Stimulated activated CD8-positive, alpha-beta memory T cell treated with anti-CD3 and anti-CD28 coated beads, Interleukin-4, amount 100 ng/mL, for 1 hour (primary cell): Measurements from ENCODE around the gene CRYGD.
"Not testable (repeated sequence)": the region's sequence is repeated elsewhere in the genome, so short reads cannot be mapped to it uniquely, and the experiment has no call there.

Experiments
- DNase-seq, 2 donors: peaks; one replicate each; pipeline ENCODE4 v3.0.0-alpha.2; 2020; ENCODE audit warnings: low read depth in 2 of 2, low spot score in 1 of 2

Gene CRYGD

DNA sequence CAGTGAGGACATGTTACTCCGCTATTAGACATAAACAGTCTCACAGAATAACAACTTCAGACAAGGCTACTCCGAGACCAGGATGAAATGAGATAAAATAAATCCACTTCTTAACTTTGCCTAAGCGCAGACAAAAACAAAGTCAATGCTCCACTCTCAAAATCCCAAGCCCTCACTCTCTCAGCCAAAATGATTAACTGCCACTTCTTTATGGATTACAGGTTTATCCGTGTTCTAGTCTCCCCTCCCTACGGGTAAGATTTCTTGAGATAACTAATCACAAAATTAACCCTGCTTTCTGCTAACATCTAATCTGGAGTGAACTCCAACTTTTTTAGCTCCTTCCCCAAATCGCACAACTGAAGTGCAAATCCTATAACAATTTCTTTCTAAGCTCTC is 6.4 kb upstream of the CRYGD start:
- DNase-seq, result no peak

DNA sequence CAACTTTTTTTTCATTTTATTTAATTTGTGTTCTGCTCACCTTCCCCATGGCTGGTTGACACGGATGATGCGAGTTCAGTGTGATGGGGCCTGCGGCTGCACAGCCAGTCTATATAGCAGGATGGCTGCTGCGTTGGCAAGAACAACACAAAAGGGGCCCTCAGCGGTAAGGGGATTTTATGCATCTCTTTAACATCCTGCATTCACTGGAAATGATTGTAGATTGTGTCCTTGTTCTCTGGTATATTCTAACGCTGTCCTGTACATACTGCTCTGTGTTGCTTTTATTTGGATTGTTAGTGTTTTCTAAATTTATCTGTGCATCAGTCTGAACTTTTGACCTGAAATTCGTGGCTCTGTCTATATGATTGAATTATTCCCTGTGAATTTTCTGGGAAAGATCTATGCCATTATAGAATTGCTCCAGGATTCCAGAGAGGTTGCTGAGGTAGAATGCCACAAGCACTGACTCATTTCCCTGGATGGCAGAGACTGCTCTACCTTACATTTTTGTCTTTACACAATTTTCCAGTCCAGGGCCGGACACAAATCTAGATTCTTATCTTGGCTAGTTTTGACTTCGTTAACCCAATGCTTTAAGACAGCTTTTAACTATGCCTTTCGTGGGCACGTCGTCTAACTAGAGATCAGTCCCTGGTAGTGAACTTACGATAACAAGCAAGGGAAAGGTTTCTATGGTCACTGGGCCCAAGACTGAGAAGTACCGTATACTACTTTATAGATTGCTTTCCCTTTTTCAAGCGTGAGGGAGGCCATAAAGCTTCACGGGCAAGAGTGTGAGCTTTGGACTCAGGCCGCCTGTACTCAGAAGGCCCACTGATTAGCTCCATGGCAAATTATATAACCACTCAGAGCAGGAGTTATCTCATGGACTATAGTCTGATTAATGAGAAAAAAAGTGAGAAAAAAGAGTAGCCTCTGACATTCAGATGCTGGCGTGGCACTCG is 5.7 kb upstream of the CRYGD start, which contains the start of gene CRYGC:
TSS of gene CRYGC (minus strand) at position 85 of the 968 bp plus-strand sequence. CDS start at position 49, 36 bp downstream.
- DNase-seq, result no peak

DNA sequence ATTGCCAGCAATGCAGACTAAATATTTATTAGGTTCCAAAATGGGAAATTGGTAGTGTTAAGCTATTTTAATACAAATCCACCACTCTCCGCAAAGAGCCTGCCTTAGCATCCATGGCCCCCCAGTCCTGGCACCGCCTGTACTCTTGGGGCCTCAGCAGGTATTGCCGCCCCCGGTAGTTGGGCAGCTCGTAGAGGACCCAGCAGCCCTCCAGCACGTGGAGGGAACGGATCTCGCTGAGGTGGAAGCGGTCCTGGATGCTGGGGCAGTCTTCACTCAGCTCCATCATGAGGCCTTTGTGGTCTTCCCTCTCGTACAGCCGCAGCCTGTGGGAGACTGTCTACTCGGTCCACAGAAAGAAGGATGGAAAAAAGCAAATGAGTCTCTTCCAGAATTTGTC is 3.8 kb upstream of the CRYGD start:
- no peak for DNase-seq

DNA sequence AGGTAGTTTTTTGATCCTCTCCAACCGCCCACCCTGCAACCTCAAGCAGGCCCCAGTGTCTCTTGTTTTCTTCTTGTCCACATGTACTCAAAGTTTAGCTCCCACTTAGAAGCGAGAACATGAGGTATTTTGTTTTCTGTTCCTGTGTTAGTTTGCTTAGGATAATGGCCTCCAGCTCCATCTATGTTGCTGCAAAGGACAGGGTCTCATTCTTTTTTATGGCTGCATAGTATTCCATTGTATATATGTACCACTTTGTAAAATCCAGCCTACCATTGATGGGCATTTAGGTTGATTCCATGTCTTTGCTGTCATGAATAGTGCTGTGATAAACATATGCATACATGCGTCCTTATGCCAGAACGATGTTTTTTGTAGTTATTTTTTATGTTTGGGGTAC is 2.8 kb upstream of the CRYGD start:
- DNase-seq, result no peak

DNA sequence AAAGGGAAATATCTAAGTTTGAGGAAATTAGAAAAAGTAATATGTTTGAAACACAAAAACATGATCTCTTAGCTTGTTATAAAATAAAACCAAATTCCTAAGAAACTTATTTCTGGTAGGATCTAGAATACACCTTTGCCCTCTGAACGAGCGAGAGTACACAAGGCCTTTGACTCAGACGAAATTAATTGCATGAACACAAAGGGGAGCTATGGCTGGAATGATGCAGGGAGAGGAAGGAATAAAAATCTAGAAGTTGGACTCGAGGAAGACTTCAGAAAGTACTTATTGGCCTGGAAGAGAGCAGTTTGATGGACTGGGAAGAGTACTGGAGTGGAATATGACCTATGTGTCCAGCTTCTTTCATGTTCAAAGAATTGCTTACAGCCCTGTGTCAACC is 927 bp upstream of the CRYGD start:
- DNase-seq, result no peak

DNA sequence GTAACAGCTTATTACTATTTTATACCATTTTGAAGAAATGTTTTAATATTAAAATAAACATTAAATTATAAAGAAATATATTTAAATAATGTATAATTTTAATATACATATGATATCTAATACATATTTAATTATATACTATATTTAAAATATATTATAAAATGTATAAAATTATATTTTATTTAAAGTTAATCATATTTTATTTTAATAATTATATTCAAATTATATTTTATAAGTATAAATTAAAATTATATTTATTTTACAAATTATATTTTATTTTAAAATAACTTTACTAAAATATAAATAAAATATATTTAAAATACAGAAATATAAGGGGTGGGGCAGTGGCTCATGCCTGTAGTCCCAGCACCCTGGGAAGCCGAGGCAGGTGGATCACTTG is 2.1 kb downstream of the CRYGD start:
- no peak for DNase-seq

DNA sequence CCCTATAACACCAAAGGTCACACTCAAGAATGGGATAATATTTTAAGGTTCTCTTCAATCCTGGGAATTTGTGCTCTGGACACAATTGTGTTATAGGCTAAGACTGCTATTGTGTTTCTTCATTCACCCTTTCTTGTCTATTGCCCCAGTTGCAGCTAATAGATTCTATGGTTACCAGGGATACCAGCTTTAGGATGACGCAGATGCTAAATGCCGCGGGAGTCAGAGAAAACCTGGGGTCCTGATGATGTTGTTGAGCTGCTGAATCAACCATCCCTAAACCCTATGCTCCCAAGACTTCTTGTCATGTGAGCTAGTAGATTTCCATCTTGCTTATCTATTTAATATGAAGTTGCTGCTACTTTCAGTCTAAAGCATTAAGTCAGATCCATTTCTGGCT is 5.4 kb downstream of the CRYGD start:
- no peak for DNase-seq

DNA sequence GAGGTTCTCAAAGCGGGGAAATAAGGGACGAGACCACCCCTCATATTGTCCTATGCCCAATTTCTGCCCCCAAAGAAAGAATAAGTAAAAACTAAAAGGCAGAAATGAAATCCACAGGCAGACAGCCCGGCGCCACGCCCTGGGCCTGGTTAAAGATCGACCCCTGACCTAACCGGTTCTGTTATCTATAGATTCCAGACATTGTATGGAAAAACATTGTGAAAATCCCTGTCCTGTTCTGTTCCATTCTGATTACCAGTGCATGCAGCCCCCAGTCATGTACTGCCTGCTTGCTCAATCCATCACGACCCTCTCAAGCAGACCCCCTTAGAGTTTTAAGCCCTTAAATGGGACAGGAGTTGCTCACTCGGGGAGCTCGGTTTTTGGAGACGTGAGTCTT is 6.9 kb downstream of the CRYGD start:
- not testable (repeated sequence) for DNase-seq

DNA sequence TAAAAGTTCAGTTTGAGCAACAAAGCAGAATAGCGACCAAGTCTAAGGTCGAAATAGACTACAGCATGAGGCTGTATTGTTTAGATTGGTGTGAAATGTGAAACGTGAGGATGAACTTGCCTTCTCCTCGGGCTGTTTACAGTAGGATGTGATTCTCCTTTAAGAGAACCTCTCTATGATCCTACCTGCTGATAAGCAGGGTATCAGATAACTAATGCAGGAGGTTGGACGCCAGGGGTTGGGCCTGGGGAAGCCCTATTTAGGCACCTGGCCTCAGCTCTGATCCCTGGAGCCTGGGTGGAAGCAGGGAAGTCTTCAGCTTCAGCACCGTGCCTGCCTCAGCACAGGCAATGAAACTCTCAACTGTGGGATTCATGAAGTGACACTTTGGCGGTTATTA is 11.4 kb downstream of the CRYGD start:
- DNase-seq, result no peak

DNA sequence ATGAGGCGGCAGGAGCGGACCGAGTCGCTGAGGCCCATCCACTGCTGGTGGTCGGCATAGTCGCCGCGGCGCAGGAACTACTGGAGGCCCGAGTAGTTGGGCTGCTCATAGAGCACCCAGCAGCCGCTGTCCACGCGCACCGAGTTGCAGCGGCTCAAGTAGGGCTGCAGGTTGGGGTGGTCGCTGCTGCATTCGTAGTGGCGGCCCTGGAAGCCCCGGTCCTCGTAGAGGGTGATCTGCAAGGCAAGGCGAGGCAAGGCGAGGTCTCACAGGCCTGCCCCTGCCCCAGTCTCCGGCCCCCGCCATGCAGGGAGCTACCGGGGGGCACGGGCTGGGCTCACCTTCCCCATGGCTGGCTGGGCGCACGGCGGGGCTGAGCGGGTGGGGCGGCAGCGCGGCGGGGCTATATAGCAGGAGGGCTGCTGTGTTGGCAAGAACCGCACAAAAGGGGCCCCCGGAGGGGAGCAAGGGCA is 12.0 kb downstream of the CRYGD start:
- not testable (repeated sequence) for DNase-seq

DNA sequence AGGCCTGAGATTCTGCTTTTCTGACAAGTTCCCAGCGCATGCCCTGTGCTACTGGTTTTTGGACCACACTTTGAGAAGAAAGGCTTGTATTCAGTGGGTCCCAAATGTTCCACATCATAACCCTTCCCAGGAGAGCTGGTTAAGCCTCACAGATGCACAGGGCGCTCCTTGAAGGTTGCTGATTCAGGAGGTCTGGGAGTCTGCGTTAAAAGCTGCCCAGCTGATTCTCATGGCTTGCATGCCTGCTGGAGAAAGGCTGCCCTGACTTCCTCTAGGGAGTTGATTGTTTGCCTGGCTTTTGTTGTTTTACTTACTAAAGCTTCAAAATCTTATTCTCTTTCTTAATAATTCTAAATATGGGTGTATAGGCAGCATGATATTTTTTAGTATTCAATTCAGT is 20.7 kb downstream of the CRYGD start:
- DNase-seq, result no peak

DNA sequence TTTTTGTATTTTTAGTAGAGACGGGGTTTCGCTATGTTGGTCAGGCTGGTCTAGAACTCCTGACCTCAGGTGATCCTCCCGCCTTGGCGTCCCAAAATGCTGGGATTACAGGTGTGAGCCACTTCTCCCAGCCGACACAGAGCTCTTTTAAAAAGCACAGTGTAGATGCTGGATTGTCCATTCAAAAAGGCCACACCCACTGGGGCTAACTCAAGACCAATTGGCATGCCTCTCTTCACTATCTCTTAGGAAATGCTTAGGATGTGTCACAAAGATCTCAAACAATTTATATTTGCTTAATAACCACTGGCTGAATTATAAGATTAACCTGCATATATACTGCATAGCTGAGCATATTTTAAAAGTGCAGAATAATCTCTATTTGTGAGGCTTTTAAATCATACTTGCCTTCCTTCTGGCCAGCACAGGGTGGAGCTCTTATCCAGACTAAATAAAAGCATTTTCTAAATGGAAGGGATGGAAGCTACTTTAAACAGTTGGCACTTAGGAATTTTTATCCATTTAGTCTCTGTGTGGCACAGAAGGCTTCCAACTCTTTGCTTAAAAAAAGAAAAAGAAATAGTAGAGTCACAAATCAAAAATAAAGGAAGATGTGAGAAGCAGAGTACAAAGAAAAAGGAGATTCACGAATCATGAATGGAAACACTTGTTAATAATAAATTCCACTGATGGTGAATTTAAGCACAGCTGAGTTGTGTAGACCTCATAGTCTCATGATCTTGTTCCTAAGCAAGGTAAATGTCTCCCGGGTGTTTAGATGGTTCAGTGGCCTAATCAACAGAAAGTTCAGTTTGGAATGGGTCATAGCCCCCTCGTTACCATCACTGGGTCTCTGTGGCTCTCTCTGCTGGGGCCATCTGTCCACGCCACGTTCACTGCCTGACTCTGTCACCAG is 22.4 kb downstream of the CRYGD start:
- DNase-seq, result no peak

DNA sequence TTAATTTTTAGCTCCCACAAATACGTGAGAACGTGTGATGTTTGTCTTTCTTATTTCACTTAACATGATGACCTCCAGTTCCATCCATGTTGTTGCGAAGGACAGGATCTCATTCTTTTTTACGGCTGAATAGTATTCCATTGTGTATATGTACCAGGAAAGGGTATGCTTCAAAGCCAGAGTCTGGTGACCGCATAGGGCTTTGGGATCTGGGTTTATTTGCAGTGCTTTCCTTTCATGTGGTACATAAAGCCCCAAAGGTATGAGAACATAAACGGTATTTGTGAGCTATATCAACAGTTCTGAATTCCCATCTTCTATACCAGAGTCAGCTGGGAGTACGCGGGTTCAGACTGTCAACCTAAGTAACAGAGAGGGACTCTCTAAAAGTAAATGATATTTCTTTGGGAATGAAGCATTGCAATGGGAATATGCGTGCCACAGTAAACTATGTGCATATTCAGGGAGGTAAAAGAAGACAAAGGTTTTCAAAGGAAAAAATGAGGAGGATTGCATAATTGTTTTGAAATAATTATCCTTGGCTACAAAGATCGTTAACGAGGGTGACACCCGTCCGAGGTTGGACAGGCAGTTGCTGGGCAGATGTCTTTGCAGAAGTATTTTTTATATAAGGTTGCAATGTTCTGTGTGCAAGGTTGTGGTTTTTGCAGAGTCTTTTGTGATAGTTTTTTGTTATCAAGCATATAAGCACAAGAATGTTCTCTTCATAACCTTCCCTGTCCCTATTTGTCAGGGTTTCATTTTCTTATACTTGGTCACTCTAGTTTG is 24.4 kb downstream of the CRYGD start:
- DNase-seq, result no peak

DNA sequence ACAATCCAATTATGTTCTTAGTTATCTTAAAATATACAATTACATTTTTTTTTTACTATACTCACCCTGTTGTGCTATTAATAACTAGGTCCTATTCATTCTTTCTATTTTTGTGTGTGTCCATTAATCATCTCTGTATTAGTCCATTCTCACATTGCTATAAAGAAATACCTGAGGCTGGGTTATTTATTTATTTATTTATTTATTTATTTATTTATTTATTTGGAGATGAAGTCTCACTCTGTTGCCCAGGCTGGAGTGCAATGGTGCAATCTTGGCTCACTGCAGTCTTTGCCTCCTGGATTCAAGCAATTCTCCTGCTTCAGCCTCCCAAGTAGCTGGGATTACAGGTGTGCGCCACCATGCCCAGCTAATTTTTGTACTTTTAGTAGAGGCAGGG is 25.6 kb downstream of the CRYGD start:
- DNase-seq, result not testable (repeated sequence)

DNA sequence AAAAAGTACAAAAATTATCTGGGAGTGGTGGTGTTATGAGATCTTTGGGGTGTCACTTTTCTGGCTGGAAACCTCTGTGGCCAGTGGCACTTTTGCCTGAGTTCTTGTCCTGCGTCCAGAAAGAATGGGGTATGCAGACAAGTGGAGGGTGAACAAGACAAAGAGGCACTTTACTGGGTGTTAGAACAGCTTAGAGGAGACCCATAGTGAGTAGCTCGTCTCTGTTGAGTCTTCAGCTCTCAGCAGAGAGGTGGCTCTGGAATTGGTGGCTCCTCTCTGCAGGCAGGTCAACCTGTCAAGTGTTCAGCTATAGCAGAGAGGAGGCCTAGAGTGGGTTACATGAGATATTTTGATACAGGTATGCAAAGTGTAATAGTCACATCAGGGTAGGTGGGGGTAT is 26.1 kb downstream of the CRYGD start:
- DNase-seq, result no peak

DNA sequence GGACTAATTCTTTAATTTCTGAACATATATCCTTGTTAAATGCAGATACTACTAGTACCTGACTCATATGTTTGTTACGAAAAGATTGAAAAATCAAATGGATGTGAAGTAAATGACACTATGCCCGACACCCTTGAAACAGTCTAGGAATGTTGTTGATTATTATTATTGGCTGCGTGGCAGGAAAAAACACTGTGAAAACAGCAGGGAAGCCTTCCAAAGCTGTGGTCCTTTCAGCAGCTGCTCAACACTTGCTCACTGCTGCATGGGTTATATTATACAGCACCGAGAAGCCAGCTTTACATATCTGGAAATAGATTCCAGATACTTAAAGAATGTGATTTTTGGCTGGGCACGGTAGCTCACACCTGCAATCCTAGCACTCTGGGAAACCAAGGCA is 26.5 kb downstream of the CRYGD start:
- DNase-seq, result no peak

DNA sequence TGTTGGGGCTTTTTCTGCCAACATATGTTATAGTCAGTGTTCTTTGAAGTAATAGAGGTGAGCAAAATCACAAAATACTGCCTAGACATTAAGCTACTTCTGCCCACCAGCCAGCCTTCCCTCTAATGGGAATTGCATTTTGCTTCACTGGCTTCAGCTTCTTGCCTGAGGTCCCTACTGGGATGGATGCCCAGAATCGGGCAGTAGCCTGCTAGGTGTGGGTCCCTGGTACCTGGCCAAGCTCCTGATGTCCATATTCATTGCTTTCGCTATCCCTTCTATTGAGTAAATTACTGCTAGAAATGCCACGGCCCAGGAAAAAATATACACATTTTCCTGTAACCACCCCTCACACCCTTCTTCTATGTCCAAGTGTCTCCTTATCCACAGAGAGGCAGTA is 27.0 kb downstream of the CRYGD start:
- DNase-seq, result no peak

DNA sequence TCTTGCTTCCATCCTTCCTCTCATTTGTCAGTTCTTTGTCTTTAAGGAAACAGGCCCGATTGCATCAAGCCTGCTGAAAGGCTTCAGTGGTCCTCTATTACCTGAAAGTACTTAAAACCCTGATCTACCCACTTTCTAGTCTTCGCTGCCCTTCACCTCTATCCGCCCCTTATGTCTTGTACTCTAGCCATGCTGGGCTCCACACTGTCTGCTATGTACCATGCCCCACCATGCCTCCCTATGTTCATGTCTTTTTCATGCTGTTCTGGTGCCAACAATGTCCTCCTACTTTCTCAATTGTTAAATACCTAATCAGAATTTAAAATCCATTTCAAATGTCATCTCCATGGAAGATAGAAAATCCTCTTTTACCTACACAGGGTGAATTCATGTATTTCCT is 28.2 kb downstream of the CRYGD start:
- no peak for DNase-seq

DNA sequence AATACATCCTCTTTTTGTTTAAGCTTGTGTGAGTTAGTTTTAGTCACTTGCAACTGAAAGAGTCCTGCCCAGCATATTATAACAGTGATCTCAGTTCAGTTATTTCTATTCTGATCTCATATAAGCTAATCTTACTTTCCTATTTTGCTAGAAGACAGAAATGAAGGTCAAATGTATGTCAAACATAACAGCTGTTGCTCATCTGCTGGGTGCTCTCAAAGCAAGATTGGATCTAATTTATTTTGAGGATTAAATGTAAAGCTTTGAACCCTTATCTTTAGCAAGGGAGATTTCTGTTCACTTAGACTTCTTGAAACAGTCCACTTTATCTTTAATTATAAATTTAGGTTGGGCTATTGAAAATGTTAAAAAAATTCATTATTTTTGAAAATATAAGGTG is 31.2 kb downstream of the CRYGD start:
- DNase-seq, result no peak

DNA sequence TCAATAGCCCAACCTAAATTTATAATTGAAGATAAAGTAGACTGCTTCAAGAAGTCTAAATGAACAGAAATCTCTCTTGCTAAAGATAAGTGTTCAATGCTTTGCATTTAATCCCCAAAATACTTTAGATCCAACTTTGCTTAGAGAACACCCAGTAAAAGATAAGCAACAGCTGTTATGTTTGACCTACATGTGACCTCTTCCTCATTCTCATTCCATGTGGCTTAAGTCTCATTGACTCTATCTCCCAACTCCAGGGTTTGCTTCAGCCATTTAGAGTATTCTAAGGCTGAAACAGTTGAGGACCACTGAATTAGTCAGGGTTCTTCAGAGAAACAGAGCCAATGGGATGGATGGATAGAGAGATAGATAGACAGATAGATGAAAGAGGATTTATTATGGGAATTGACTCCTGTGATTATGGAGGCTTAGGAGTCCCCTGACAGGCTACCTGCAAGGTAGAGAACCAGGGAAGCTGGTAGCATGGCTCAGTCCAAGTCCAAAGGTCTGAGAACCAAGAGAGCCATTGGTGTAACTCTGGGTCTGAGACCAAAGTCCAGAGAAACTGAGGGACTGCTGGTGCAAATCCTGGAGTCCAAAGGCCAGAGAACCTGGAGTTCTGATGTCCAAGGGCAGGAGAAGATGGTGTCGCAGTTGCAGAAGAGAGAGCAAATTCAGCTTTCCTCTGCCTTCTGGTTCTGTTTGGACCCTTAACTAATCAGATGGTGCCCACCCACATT is 32.1 kb downstream of the CRYGD start:
- DNase-seq, result no peak
